ENCODE data around the gene FAM222A. TPM values are rescaled to one million over a fixed set of nuclear protein-coding genes. Genes with fewer than 3 reads are reported as not detected.
A peak's percentile ranks its signal among the peaks of the same experiment; 100 is the strongest.

The FAM222A gene
- total and polyA plus RNA-seq, 7 donors = 1.1 to 3.3 (median 2.1) TPM

DNA sequence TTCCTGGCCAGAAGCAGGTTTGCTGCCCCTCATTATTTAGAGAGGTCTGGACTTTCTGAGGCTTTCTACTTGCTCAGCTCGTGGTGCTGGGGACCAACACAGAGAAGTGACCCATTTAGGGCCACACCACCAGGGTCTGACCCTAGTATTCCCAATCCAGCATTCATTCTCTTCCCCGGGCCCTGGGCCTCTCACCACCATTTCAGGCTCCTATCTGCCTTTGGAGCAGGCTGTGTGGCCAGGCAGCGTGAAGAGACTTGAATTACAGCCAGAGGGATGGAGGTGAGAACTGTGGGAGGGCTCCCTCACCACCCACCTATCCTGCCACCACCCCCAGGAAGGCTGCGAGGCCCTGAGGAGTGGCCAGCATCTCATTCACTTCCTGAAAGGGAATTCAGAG, 24.6 kb downstream of the FAM222A start:
- H3K36me3 ChIP-seq = no peaks in the 10 kb centered on the region
- peak; percentile 28 for DNase-seq
- H3K27ac ChIP-seq = no peak overlapping the region
- no peaks in the 10 kb centered on the region for H3K9me3 ChIP-seq
- TF ChIP-seq POLR2A (IDR thresholded peaks at IDR 0.05) = no peak
- no peak for TF ChIP-seq POLR2AphosphoS5 (IDR thresholded peaks at IDR 0.05)
- no peak for TF ChIP-seq EP300 (IDR thresholded peaks at IDR 0.05)
- TF ChIP-seq, protein P1, sequence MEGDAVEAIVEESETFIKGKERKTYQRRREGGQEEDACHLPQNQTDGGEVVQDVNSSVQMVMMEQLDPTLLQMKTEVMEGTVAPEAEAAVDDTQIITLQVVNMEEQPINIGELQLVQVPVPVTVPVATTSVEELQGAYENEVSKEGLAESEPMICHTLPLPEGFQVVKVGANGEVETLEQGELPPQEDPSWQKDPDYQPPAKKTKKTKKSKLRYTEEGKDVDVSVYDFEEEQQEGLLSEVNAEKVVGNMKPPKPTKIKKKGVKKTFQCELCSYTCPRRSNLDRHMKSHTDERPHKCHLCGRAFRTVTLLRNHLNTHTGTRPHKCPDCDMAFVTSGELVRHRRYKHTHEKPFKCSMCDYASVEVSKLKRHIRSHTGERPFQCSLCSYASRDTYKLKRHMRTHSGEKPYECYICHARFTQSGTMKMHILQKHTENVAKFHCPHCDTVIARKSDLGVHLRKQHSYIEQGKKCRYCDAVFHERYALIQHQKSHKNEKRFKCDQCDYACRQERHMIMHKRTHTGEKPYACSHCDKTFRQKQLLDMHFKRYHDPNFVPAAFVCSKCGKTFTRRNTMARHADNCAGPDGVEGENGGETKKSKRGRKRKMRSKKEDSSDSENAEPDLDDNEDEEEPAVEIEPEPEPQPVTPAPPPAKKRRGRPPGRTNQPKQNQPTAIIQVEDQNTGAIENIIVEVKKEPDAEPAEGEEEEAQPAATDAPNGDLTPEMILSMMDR (IDR thresholded peaks at IDR 0.05) = no peak
- no peak overlapping the region for H3K4me3 ChIP-seq
- H3K27me3 ChIP-seq = peaks cover 0 to 4% (median 0%) of the 10 kb centered on the region in 3 donors
- H3K4me1 ChIP-seq = no peaks in the 10 kb centered on the region
- 49 to 62% methylated on average over 4 of the region's 4 CpGs for WGBS, 2 donors
- intact Hi-C loops (cut with DNase I) = no loop called here

DNA sequence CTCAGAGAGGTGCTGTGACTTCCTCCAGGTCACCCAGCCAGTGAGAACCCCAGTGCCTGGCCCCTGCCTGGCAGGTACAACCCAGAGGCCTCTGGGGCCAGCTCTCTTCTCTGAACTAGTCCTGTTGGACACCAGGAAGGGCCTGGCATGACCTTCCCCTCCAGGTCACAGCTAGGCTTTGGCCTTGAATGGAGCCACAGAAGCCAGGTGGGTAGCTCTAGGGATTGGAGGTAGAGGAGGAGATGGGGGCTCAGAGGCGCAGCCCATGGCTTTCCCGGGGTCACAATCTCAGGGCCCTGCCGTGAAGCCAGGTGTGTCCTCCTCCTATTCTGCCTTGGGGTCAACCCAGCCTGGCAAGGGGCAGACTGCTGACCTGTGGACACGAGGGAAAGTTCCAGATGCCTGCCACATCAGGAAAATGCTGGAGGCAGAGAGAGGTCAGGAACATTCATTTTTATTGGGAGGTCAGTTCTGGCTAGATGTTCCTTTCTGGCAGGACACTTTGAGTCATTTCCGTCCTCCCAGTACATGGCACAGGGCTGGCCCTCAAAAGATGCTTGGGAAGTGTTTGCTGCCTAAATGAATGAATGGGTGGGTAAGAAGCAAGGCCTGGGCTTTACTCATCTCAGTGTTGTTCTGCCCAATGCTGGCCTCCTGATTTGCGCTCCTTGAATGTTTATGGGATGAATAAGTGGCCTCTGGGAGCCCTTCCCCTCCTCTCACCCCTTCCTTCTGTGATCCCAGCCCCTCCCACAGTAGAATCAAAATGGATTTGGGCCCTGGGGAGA, 25.4 kb downstream of the FAM222A start:
- 90 to 92% methylated on average over 6 of the region's 6 CpGs for WGBS, 2 donors
- Histone ChIP-seq H3K4me1 (no peaks in the 10 kb centered on the region), H3K27ac (no peak overlapping the region), H3K4me3 (no peak overlapping the region), H3K36me3 (no peaks in the 10 kb centered on the region), H3K27me3 (peaks cover 0 to 4% (median 0%) of the 10 kb centered on the region in 3 donors), H3K9me3 (no peaks in the 10 kb centered on the region)
- TF ChIP-seq EP300 (IDR thresholded peaks at IDR 0.05) (no peak), POLR2AphosphoS5 (IDR thresholded peaks at IDR 0.05) (no peak), POLR2A (IDR thresholded peaks at IDR 0.05) (no peak)
- TF ChIP-seq, protein P1 (IDR thresholded peaks at IDR 0.05) = no peak
- DNase-seq = peak; percentile 48
- intact Hi-C loops (cut with DNase I) = no loop called here

DNA sequence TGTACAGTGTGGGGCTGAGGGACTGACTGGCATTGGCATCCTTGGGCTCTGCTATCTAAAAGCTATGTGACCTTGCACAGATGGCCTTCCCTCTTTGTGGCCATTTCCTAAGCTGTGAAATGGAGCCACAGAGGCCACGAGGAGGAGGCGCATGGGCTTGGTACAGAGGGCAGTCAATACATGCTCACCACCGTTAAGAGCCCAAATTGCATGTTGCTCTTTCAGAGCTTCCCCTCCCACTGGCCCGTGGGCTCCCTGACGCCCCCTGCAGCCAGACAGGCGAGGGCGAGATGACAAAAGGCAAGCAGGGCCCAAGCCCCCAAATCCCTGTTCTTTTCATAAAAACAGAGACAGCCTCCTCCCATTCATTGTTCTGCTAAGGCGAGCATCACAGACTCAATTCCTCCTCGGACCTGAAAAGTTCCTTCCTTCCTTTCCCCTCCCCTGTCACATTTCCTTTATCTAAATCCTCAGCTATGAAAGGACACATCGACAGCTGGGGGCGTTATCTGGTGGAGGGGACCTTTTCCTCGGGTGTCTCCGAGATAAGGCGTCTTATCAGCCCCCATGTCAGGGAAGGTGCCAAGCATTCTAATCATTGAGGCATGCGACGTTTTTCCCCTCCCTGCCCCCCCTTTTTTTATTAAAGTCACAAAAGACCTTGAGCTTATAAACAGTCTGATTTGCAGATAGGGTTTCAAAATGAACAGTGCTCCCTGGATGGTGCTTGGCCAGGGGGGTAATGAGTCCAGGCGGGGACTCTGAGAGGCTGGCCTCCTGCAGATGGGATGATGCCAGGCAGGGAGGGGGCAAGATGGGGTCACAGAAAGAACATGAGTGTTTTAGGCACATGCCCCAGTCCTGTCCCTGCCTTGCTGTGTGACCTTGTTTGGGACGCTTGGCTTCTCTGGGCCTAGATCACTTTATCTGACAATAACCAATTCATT, 26.4 kb downstream of the FAM222A start:
- WGBS, 2 donors = 55% methylated on average over 18 of the region's 18 CpGs
- Histone ChIP-seq H3K36me3 (no peaks in the 10 kb centered on the region), H3K4me1 (peaks cover 0 to 6% (median 2%) of the 10 kb centered on the region in 4 donors), H3K27ac (no peak overlapping the region), H3K27me3 (peaks cover 0 to 4% (median 0%) of the 10 kb centered on the region in 3 donors), H3K9me3 (no peaks in the 10 kb centered on the region), H3K4me3 (no peak overlapping the region)
- TF ChIP-seq, protein P1 (IDR thresholded peaks at IDR 0.05) = no peak
- TF ChIP-seq POLR2A (IDR thresholded peaks at IDR 0.05) (no peak), POLR2AphosphoS5 (IDR thresholded peaks at IDR 0.05) (no peak), EP300 (IDR thresholded peaks at IDR 0.05) (no peak)
- intact Hi-C loops (cut with DNase I) = no loop called here
- peak; percentile 29 for DNase-seq

DNA sequence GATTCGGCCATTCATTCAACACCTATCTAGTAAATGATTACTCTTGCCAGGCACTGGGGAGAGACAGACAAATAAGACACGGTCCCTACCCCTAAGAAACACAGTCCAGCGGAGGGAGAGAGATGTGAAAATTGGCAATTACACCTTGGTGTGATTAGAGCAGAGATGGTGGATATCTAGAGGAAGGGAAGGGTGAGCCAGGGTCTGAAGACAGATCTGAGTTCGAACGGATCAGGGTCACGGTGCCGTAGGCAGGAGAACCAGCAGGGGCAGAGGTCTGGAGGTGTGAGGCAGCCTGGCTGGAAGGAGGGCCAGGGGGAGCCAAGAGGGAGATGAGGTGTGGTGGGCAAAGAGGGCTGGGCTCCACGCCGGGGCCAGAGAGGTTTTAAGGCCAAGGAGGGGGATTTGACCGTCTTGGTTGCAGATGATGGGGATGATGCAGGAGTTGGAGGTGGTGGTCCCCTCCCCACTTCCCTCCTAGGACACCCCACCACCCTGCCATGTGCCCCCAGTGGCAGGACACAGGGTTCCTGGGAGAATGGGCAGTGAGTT, 27.1 kb downstream of the FAM222A start:
- Histone ChIP-seq H3K27me3 (no peaks in the 10 kb centered on the region), H3K4me3 (no peak overlapping the region), H3K36me3 (no peaks in the 10 kb centered on the region), H3K27ac (no peak overlapping the region), H3K9me3 (no peaks in the 10 kb centered on the region), H3K4me1 (peaks cover 0 to 13% (median 4%) of the 10 kb centered on the region in 4 donors)
- intact Hi-C loops (cut with DNase I) = no loop called here
- DNase-seq = peak; percentile 36
- no peak for TF ChIP-seq EP300 (IDR thresholded peaks at IDR 0.05)
- TF ChIP-seq, protein P1 (IDR thresholded peaks at IDR 0.05) = no peak
- TF ChIP-seq POLR2AphosphoS5 (IDR thresholded peaks at IDR 0.05) = no peak
- no peak for TF ChIP-seq POLR2A (IDR thresholded peaks at IDR 0.05)
- WGBS, 2 donors = 85 to 92% methylated on average over 10 of the region's 10 CpGs
